Testis (tissue), 2 donors: ENCODE data around the gene ROPN1.
"Not testable (repeated sequence)": the region's sequence is repeated elsewhere in the genome, so short reads cannot be mapped to it uniquely, and the experiment has no call there.

ENCODE experiments used
- POLR2A ChIP-seq: fragments of 450-650 bp; IDR thresholded peaks from one replicate; pipeline ENCODE4 v1.6.1; 2017; ENCODE audit warnings: antibody characterized with exemption, mild to moderate bottlenecking, moderate library complexity
- TF ChIP-seq, protein P1 (sequence below), 3 experiments: fragments of 450-650 bp in 2 of 3; fragments of 200-600 bp in 1 of 3; sonication (generic) in 1 of 3; IDR thresholded peaks; one replicate each; pipeline ENCODE4 v1.5.1; 2016 to 2019; ENCODE audit warnings: antibody characterized with exemption in 3 of 3, mild to moderate bottlenecking in 2 of 3, moderate library complexity in 1 of 3

GRCh38 chr3:124002405-124003079, 10.6 kb upstream of the ROPN1 start:
- TF ChIP-seq, protein P1, sequence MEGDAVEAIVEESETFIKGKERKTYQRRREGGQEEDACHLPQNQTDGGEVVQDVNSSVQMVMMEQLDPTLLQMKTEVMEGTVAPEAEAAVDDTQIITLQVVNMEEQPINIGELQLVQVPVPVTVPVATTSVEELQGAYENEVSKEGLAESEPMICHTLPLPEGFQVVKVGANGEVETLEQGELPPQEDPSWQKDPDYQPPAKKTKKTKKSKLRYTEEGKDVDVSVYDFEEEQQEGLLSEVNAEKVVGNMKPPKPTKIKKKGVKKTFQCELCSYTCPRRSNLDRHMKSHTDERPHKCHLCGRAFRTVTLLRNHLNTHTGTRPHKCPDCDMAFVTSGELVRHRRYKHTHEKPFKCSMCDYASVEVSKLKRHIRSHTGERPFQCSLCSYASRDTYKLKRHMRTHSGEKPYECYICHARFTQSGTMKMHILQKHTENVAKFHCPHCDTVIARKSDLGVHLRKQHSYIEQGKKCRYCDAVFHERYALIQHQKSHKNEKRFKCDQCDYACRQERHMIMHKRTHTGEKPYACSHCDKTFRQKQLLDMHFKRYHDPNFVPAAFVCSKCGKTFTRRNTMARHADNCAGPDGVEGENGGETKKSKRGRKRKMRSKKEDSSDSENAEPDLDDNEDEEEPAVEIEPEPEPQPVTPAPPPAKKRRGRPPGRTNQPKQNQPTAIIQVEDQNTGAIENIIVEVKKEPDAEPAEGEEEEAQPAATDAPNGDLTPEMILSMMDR (IDR thresholded peaks at IDR 0.05), result not testable (repeated sequence)
- not testable (repeated sequence) for TF ChIP-seq POLR2A
